SHP77 treated with DMSO at 0.1 percent for 48 hours (cell line): ENCODE measurements around the gene BAX.

Experiments used
- DNase-seq: peaks from one replicate; lab custom pipeline; 2025; lab: John Stamatoyannopoulos, UW

BAX gene

GRCh38 chr19:48963371-48964204, 8.9 kb downstream of the BAX start:
- peak; percentile 24 for DNase-seq

DNA sequence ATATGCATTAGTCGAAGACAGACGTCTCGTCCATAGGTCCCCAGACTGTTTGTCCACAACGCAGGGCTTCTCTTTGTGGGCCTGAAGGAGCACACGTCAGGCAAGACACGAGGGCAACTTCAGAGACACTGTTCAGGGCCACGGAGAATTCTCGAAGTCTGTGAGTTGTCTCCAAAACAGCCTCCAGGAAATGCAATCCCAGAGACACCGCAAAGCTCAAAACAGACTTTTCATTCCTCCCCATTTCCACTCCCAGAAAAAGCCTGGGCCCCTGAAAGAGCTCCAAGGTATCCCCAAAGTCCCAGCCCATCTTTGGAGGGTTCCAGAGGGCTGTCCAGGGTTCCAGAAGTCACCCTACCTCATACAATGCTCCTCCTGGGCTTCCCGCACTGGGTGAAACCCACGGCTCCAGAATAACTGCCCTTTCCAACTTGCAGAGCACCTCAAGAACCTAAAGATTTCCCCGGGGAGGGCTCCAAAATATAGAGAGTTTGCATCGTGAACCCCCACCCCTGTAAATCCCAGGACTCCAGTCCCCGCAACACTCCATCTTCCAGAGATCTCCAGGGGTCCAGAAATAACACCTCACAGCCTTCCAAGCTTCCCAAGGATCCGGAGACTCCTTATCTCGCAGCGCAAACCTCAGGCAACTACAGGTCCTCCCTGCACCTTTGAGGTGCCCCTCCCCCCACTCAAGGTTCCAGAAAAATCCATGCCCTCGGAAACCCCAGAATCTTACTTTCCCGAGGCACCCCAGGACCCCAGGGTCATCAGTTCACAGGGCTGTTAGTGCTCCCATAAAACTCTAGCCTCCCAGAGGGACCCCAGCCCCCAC, 9.7 kb downstream of the BAX start:
- no peak for DNase-seq

GRCh38 chr19:48965040-48965805, 10.5 kb downstream of the BAX start, which contains the start of gene FTL:
TSS of gene FTL (plus strand) at chr19:48965309. CDS start at chr19:48965508, 199 bp downstream.
- DNase-seq = peak; percentile 88

DNA sequence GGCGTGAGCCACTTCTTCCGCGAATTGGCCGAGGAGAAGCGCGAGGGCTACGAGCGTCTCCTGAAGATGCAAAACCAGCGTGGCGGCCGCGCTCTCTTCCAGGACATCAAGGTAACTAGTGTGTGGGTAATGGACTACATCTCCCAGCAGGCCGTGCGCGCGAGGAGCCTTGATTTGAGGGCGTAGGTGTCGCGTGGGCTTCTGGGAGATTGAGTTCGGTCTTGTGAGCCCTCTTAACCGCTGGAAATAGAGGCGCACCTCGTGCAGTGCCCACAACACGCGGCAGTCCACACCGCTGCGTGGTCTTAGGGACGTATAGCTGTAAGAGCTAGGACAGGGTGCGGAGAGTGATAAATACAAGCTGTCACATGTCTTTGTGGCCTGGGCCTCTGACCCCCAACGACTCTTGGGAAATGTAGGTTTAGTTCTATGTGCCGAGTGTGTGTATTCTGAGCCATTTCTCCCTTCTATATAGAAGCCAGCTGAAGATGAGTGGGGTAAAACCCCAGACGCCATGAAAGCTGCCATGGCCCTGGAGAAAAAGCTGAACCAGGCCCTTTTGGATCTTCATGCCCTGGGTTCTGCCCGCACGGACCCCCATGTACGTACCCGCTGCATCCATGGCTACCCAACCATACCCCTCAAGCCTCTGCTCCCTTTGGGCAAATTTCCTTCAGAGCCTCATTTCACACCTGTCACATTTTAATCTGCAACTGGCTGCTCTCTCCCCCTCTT, 11.3 kb downstream of the BAX start:
- DNase-seq = peak; percentile 72

DNA sequence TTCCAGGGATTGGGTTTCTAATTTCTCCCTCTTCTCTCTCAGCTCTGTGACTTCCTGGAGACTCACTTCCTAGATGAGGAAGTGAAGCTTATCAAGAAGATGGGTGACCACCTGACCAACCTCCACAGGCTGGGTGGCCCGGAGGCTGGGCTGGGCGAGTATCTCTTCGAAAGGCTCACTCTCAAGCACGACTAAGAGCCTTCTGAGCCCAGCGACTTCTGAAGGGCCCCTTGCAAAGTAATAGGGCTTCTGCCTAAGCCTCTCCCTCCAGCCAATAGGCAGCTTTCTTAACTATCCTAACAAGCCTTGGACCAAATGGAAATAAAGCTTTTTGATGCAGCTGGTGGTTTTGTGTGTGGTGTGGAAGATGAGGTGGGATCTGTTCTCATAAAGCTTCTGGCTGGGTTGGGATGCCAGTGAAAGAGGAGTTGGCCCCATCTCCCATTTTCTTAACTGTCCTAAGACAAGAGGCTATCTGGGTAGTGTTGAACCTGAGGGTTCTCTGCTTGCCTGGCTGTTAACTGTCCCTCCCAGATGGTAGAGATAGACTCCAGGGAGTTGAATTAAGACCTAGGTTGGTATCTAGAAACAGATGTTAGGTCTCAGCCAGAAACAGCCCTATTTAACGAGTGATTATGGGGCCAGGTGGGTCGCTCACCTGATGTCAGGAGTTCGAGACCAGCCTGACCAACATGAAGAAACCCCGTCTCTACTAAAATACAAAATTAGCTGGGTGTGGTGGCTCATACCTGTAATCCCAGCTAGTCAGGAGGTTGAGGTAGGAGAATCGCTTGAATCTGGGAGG, 12.1 kb downstream of the BAX start:
- no peak for DNase-seq

- DNase-seq = no peak
Observed at GRCh38 chr19:48967346-48968178, 12.9 kb downstream of the BAX start.

GRCh38 chr19:48968179-48968661, 13.5 kb downstream of the BAX start:
- no peak for DNase-seq

GRCh38 chr19:48968813-48969218, 14.1 kb downstream of the BAX start:
- DNase-seq = no peak

GRCh38 chr19:48969276-48970138, 14.8 kb downstream of the BAX start:
- no peak for DNase-seq

- no peak for DNase-seq
Observed at GRCh38 chr19:48970139-48970766, 15.6 kb downstream of the BAX start.

- DNase-seq = peak; percentile 45
Observed at GRCh38 chr19:48970923-48971395, 16.3 kb downstream of the BAX start.

- DNase-seq = no peak
Observed at GRCh38 chr19:48975947-48976847, 21.5 kb downstream of the BAX start.

DNA sequence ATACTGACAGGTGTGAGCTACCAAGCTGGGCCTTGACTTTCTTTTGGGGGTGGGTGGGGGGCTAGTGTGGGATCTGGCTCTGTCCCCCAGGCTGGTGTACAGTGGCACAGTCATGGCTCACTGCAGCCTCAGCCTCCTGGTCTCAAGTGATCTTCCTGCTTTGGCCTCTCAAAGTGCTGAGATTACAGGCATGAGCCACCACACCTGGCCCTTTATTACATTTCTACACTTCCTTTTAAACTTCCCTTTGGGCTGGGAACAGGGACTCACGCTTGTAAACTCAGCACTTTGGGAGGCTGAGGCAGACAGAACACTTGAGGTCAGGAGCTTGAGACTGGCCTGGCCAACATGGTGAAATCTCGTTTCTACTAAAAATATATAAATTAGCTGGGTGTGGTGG, 22.4 kb downstream of the BAX start:
- DNase-seq = no peak

DNA sequence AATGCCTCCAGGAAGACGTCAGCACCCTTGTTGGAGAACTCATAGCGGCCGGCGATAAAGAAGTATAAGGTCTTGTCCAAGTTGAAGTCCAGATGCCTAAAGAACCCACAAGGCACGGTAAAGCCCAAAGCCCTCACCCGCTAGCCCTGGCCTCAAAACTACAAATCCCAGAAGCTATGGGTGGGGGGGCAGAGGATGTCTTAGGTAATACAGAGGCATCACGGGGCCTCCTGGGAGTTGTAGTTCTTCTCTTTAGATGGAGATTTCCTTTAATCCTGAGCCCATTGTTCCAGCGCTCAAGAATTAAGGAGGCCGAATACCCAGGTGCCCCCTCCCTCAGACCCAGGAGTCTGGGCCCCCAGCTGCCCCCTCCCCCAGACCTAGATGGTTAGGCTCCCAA, 27.6 kb downstream of the BAX start:
- no peak for DNase-seq

DNA sequence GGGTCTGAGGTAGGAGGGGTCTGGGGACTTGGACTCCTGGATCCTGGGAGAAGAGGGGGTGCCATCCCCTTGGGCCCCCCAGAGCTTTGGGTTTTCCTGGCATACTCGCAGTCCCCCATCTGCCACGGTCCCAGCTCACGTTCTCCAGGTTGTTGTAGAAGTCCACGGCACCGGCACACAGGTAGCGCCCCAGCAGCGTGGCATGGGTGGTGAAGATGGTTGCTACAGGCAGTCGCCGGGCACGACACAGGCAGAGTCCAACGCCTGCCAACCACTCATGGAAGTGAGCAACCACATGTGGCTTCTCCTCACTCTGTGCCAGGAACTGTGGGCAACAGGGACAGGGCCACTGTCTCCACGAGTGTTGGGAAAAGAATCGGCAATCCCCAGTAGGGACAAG, 31.0 kb downstream of the BAX start:
- no peak for DNase-seq

GRCh38 chr19:48986211-48986610, 31.5 kb downstream of the BAX start:
- no peak for DNase-seq

- DNase-seq = no peak
Observed at GRCh38 chr19:48987323-48987722, 32.6 kb downstream of the BAX start.
